ENCODE data around the gene AMOTL1.
"Not testable (repeated sequence)": the region's sequence is repeated elsewhere in the genome, so short reads cannot be mapped to it uniquely, and the experiment has no call there.

Gene AMOTL1

DNA sequence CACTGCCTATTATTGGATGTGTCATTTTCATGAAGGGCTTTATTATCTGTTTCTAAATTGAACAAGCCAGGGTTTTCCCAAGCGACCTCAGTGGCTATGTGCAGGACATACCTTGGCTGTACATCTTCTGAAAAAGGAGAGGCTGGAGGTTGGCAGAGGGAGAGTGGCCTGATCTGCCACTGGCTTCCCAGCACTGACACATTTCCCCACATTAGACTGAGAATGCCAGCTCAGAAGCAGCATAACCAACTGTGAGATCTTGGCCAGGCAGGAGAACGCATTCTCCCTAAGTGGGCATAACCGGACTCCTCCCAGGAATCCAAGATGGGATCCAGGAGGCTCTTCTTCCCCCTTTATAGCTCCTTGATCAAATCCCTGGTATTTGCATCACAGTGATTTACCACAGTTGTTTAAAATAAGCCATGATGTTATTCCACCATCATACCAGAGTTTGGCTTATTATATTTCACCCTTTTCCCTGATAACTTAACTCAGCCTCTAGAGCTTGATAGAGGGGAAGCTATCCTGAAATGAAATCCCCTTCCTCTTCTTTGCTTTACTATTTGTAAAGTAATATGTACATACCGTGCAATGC, 33.8 kb downstream of the AMOTL1 start:
- H3K27ac ChIP-seq, result no peak overlapping the region
- TF ChIP-seq, protein P1, sequence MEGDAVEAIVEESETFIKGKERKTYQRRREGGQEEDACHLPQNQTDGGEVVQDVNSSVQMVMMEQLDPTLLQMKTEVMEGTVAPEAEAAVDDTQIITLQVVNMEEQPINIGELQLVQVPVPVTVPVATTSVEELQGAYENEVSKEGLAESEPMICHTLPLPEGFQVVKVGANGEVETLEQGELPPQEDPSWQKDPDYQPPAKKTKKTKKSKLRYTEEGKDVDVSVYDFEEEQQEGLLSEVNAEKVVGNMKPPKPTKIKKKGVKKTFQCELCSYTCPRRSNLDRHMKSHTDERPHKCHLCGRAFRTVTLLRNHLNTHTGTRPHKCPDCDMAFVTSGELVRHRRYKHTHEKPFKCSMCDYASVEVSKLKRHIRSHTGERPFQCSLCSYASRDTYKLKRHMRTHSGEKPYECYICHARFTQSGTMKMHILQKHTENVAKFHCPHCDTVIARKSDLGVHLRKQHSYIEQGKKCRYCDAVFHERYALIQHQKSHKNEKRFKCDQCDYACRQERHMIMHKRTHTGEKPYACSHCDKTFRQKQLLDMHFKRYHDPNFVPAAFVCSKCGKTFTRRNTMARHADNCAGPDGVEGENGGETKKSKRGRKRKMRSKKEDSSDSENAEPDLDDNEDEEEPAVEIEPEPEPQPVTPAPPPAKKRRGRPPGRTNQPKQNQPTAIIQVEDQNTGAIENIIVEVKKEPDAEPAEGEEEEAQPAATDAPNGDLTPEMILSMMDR (IDR thresholded peaks at IDR 0.05), result no peak
- no peak for TF ChIP-seq ZFX (IDR thresholded peaks at IDR 0.05; ENCODE audit: borderline replicate concordance)

DNA sequence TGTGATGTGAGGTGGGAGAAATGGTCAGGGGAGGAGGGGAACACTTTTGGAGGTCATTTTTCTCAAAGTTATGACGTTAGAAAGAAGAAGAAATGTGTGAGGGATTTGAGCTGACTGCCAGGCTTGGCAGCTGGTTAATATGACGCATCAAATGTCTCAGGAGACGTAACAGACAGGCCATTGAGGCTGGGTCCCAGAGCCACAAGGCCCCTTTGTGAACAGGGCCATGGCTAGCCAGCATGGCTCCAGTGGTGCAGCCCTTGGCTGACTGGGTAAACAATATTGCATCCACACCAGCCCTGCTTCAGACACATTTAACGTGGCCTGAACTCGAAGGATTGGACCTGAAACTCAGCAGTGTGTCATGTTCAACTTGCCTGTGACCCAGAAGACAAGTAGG, 34.3 kb downstream of the AMOTL1 start:
- H3K27ac ChIP-seq, result no peak overlapping the region
- TF ChIP-seq, protein P1 (IDR thresholded peaks at IDR 0.05), result no peak

DNA sequence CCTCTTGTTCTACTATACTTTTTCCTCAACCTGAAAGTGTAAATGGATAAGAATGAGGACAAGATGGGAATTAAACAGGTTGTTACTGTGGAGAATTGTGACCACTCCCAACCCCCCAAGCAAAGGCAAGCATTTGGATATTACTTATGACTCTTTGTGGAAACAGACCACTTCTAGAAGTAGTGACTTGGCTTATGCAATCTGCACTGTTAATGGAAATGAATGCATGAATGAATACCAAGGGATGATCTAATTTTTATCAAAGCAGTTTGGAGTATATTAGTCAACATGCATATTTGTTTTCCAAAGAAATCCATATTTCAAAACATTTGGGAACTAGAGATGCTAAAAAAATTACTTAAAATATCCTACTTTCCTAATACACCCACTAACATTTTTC, 35.3 kb downstream of the AMOTL1 start:
- TF ChIP-seq, protein P1 (IDR thresholded peaks at IDR 0.05), result no peak
- no peak for TF ChIP-seq ZFX (IDR thresholded peaks at IDR 0.05; ENCODE audit: borderline replicate concordance)
- no peak overlapping the region for H3K27ac ChIP-seq

DNA sequence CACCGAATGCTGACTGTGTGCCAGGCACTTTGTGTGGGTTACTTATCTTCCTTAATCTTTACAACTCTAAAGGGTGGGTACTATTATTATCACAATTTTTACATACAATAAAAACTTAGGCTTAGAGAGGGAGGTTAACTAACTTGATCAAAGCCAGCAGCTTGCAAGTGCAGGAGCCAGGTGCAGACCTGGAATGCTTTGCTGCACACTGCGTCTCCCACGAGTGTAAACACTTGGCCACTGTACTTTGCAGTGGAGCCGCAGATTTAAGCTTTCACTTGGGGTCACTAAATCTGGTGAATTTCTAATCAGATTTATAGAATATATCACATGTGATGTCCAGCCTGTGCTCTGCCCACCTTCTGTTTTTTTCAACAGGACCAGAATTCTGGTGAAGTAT, 36.7 kb downstream of the AMOTL1 start:
- no peak for TF ChIP-seq ZFX (IDR thresholded peaks at IDR 0.05; ENCODE audit: borderline replicate concordance)
- TF ChIP-seq, protein P1 (IDR thresholded peaks at IDR 0.05), result no peak
- H3K27ac ChIP-seq, result no peak overlapping the region

DNA sequence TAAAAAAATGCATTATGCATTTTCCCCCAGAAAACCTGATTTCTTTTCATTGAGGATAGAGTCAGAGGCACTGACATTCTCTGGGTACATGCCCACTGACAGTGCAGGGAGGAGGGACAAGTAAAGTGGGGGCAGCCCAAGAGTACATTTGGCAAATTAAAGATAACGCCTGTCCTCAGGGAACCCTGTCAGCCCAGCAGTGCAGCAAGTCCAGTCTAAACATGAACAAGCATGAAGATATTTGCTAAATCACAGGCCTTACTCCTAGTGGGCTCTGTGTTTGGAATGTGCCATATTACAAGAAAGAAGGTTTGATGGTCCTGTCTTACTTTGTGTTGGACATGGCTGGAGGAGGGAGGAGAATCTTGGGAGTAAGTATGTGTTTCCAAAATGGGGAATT, 37.9 kb downstream of the AMOTL1 start:
- H3K27ac ChIP-seq, result no peak overlapping the region
- TF ChIP-seq ZFX (IDR thresholded peaks at IDR 0.05; ENCODE audit: borderline replicate concordance), result no peak
- TF ChIP-seq, protein P1 (IDR thresholded peaks at IDR 0.05), result no peak

DNA sequence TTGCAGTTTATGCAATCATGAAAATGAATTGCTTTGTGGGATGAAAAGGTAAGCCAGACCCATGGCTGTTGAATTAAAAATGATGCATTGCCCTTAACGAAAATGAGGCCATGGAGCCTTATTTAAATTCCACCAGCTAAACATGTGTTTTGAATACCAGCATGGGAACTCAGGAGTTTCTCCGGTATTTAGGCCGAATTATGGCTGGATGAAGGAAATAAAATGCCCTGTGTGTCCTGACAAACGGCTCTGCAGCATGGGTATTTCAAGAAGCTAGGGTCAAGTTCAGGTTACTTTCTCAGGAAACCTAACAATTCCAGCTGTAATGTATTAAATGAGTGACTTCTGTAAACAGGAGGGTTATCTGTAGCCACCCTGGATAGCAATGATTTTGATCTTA, 38.3 kb downstream of the AMOTL1 start:
- no peak overlapping the region for H3K27ac ChIP-seq
- TF ChIP-seq, protein P1 (IDR thresholded peaks at IDR 0.05), result no peak
- TF ChIP-seq ZFX (IDR thresholded peaks at IDR 0.05; ENCODE audit: borderline replicate concordance), result no peak

DNA sequence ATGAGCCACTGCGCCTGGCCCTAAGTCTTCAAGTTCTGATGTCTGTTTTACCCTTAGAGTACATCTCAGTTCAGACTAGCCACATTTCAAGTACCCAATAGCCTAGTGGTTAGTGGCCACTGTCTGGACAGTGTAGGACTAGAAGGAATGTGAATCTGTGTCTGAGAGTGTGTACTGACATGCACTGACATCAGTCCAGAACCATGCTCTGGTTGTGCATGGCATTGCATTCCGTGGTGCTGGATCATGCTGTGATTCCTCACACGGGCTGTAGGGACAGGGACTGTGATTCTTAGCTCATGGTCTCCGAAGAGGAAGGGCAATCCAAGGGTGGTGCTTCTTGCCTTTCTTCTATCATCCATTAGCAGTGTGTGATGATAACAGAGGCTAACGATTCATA, 41.1 kb downstream of the AMOTL1 start:
- no peak overlapping the region for H3K27ac ChIP-seq
- TF ChIP-seq ZFX (IDR thresholded peaks at IDR 0.05; ENCODE audit: borderline replicate concordance), result no peak
- TF ChIP-seq, protein P1 (IDR thresholded peaks at IDR 0.05), result no peak

DNA sequence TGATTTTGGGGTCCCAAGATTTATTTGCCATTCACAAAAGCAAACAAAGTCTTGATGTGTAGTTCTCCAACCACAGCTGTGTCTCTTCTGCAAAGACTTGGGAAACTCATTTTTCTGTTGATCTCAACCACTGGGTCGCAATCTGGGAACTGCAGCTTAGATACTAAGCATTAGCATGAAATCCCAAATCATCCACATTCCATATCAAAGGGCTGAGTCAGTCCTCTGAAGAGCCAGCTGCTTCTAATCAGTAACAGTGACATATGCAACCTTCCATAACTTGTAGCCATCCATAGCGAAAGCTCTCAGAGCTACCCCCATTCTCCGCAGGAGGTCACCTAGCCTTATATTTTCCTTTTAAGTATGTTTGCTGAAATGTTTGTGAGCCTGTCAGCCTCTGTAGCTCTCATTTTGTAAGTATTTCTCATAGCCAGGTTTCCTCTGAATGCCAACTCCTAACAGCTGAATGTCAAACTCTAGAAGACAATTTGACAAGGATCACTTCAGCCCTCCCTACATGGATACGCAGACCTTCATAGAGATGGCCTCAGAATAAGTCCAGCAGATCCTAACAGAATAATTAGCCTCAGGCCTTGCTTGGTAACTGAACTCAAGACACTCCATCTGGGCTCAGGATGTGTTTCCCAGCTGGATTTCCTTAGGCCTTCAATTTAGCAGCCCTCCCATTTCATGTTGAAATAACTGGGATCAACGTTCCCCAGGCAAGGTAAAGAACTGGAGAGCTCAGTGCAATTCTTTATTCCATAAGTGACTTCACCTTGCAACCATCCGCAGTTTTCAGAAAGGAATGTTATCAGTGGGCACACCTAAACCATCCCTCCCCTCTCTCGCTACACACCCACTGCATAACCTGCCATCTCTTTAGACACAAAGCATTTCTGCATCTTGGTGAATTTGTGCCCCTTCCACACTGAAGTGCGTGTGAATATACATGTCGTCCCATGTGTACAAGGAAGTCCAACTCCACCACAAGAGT, 44.9 kb downstream of the AMOTL1 start:
- not testable (repeated sequence) for H3K27ac ChIP-seq
